HG02678 (cell line): ENCODE results near the gene SEMA5A.
A peak's percentile ranks its signal among the peaks of the same experiment; 100 is the strongest.

Experiments
- ATAC-seq: cut with Tn5 transposase; IDR thresholded peaks from one replicate; pipeline ENCODE4 v1.9.1; 2021; ENCODE audit warnings: mild to moderate bottlenecking, moderate library complexity; ENCODE audit not compliant: unreplicated experiment

SEMA5A gene

DNA sequence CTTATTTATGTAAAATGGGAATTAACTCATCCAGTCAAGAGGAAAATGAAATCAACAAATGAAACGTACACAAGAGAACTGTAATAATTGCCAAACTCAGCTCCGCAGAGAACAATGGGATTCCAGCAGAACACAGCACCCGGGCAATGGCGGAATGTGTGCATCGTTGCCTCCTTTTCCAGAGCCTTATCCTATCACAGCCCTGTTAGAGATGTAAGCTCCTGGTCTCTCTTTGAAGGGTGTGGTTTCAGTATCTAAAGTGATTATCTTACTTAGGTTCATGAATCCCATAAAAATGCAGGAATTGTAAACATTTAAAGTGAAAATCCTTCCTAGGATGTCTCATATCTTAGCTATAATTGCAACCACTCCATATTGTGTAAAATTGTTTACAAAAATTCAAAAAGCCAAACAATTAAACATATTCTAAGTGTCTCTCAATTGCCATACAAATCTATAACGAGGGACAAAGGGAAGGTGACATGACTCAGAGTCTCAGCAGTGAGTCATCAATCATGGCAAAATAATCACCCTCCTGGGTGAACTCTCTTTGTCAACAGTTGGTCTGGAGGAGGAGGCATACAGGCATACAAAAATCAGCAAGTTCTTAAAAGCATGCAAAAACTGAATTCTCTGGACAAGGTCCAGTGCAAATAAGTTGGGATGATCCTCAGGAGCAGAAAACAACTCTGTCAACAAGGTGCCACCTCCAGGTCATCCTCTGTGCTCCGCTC, 22.6 kb downstream of the SEMA5A start:
- ATAC-seq = no peak

DNA sequence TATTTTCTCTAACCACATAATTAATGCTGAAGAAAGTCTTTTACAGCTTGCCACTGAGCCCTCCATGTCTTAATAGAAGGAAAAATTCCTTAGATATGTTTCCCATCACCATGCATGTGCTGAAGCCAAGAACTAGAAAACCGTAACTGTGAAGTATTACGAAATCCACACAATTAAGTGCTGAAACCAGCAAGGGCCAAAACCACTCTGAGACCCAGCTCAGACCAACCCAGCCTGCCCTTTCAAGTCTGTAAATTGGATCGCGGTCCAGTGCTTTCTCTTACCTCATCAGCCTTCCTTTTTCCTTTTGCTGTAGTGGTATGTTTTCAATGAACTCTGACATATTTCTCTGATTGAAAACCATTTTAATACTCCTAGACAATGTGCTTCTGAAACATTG, 26.3 kb downstream of the SEMA5A start:
- ATAC-seq = no peak

DNA sequence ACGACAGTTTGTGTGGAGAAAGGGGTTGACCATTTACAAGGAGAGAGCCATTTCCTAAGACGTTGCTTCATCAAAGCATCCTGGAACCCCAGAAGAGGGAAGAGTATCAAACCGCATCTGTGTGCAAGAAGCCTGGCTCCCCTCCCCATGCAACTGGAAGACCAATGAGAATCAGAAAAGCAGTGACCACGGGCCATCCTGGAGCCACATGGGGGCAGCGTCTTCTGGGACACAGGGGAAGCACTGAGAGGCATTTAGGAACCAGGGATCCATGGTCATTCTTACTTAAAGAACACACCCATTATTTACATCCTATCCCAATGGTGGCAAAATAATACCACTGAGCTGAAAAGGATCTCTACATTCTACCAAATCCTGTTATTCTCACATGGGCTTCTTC, 29.3 kb downstream of the SEMA5A start:
- no peak for ATAC-seq

DNA sequence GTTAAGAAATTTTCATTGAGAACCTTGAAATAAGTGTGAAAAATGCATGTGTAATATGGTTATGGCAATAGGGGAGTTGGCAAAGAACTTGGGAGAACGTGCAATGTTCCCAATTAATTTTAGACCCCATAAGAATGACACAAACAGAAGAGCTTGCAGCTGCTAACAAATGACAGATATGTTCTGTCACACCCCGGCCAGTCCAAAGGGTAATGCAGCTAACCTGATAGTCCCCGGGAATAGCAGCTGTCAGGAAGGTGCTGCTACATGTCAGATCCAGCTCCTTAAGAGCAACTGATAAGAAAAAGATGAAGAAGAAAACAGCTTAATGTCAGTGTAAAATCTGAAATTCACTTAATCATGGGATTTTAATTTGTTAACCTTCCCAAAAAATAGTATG, 30.4 kb downstream of the SEMA5A start:
- ATAC-seq = no peak

DNA sequence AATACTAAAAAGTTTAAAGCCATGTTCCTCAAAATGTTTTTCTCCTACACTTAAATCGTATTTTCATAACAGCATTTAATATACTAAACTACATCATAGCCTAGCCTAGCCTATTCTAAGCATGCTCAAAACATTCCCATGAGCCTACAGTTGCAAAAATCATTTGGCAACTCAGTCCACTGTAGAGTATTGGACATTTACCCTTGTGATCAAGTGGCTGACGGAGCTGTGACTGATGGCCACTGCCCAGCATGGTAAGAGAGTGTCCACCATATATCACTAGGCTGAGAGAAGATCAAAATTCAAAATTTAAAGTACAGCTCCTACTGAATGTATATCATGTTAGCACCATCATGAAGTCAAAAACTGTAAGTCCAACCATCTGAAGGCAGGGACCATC, 30.9 kb downstream of the SEMA5A start:
- no peak for ATAC-seq

DNA sequence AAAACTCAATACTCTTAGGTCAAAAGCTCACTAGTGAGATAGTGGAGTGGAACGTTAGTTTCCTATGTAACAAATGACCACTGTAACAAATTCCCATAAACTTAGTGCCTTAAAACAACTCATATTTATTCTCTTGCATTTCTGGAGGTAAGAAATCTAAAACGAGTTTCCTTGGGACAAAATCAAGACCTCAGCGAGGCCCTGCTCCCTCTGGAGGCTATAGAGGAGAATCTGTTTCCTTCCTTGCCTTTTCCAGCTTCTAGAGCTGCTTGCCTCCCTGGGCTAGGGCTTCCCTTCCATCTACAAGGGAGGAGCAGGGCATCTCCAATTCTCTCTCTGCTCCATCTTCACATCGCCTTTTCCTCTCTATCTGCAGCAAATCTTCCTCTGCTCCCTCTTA, 32.0 kb downstream of the SEMA5A start:
- no peak for ATAC-seq

DNA sequence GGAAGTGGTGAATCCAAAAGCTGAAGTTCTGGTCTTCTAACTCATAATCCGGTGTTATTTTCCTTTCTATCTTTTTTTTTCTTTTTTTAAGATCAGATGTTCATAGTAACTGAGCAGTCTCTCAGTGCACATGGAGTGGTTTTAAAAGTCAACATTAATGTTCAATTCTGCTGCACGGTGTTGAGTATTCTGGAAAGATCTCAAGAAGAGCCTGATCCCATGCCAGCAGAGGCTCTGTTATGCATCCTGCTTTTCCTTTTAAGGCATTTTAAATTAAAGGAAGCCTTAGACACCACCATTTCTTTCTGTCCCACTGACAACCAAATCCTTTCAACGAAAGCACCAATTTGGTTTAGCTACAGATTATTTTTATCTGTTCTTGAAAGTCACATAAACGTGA, 33.4 kb downstream of the SEMA5A start:
- no peak for ATAC-seq

DNA sequence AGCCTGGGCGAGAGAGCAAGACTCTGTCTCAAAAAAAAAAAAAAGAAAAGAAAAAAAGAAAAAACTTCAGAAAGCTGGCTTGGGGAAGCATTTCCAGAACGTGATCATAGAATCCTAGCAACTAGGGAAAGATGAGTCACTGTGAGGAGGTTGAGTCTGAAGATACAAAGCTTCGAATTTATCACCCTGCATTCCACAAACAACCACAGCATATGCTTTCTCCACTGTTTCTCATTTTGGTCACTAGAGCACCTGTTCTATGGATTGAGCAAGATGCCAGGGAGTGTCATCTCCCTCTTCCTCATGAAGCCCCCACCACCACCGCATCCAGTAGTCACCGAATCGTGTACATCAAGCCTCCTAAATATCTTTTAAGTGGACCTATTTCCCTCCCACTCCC, 37.9 kb downstream of the SEMA5A start:
- ATAC-seq = no peak

DNA sequence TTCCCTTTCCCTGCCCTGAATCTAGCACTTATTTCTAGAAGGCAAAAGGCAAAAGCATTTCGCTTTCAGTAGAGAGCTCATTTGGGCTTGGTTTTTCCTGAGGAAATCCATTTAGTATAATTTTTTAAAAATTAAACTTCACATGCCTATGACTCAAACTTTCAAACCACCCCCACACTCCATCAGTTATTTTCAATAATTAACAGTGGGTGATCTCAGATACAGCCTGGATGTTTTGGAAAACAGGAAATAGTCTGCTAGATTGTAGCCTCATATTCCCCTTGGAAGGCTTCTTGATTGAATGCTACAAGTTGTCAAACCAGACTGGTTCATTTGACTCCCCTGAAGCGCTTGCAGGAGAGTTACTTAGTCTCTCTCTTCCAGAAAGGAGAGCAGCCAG, 40.6 kb downstream of the SEMA5A start:
- no peak for ATAC-seq

DNA sequence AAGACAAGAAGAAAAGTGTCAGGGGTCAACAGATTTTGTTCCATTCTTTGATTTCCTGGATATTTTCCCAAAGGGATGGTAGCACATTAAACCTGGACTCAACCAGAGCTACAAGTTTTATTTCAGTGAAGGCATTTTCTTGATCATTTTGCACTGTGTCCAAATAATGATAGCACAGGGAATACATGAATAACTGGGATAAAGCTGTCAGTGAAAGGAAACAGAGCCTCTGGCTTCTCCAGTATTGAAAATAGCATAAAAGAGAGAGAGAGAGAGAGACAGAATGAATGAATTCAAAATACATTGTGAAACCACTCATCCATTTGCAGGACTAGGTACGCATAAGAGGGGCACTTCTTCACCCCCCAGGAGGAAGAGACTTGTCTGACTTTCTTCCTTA, 43.0 kb downstream of the SEMA5A start:
- no peak for ATAC-seq

DNA sequence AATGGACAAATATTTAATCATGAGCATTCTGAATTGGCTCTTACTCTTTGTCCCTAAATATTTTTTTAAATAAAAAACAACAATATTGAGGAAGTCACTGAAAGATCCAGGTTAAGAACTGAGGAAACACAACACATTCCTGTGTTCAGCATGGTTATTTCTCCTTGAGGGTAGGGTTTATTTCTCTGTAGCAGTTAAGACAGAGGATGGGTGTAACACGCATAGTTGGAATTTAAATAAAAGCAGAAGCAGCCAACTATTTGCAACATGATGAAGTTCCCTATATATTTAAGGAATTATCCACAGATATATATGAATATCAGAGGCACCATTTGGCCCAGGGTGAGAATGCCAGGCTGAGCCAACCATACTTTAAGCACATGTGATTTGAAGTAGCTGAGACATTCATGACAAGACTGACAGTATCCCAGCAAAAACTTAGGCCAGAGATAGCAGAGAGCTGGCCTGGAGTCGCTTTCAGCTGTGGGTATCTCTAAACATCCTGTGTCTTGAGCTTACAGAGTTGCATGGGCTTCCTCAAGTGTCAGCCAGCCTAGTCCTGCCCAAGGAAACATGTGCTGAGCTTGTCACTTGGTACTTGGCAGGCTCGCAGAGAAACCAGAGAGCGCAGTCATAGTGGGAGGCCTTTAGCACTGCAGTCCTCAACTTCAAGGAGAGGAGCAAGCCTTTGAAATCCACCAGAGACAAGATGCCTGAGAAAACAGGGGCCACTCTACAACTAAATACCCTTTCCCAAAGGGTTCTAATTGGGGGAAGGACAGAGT, 43.6 kb downstream of the SEMA5A start:
- no peak for ATAC-seq

DNA sequence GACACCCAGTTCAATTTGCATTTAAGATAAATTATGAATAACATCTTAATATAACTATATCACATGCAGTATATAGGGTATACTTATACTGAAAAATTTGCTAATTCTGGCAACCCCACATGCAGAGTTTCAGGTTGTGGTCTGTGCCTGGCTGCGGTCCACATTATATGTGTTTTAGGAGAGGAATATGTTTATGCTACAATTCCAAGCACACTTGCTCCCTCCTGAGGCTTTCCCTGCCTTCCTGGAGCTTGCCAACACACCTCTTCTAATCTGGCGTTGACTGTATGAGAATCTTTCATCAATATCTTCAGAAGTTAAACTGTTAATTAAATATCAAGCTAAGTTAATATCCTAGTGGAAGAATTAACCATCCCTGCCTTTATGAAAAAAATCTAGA, 45.2 kb downstream of the SEMA5A start:
- ATAC-seq = no peak

DNA sequence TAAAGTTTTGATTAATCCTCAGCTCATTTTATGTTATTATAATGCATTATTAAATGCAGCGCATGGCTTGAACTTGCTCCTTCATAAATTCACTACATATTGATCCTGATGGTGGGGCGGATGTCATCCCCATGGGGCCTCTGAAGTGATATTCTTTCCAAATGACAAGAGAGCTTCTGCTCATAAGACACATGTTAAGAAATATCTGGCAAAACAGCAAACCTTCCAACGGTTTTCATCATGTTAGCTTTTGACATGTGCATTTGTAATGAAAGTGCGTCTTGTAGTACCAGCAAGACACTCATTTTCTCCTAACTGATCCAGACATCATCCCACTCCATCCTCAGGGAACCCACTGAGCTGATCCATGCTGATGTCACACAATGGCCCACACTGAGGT, 45.7 kb downstream of the SEMA5A start:
- no peak for ATAC-seq

DNA sequence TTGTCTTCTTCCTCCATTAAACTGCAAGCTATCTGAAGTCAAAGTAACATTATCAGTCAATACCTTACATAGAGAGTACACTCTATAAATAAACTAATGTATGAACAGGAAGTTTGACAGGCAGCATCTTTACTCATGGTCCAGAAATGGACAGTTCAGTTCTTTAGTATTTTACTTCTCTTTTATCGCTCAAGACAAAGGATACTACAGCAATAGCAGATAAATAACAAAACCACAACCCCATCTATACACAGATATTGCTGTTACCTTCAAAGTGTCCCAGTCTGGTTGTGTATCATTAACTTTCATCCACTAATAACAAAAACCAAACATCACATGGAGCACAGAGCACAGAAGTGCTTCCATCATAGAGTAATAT, 46.4 kb downstream of the SEMA5A start:
- ATAC-seq = peak; percentile 62

DNA sequence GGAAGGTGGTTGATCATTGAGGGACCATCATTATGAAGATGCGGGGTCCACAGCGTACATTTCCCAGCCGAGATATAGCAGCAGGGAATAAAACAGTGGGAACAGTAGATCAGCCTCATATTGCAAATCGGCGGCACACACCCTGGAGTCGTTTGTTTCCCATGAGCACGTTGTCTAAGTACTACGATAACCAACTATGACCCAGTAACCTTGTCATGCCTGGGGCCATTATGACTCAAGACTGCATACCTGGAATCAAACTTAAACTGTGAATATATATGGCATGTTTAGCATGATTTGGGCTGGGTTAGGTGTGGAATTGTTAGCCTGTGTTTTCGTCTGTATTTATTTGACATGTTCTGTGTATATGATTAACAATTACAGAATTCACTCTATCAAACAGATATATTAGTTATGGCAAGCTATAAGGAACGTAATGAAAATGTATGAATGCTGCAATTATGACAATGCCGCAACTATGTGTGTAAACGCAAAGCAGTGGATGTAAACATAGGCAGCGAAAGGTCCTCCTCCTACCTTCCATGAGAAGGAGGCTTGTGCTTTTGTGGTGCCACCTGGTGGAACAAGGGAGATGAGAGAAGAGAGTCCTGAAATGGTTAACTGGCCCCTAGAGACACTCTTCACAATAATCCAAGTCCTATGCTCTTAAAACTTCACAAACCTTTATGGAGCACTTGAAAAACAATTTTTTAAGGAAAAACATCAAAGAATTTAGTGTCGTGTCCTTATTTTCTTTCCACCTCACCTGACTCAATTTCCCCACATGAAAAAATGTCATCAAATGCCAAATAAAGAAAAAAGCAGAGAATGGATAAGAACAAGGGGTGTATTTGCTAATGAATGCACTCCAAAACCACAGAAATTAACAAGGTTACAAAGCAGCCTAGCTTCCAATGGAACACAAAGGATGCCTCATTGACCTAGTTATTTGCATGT, 47.1 kb downstream of the SEMA5A start:
- ATAC-seq = no peak

DNA sequence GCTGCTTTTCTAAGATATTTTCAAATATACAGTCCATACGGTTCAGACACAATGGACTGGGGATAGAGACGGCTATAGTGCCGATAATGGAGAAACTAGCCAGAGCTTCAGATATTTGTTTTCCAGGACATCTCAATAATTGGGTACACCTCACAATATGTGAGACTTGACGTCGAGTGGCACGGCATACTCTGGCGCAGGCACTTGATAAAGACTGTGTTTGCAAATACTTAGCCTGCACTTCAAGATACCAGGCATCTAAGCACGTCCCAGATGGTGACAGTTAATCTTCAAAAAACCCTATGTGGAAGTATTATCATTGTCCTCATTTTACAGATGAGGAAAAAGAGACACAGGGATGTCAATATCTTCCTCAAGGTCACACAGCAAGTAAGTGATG, 48.5 kb downstream of the SEMA5A start:
- no peak for ATAC-seq

DNA sequence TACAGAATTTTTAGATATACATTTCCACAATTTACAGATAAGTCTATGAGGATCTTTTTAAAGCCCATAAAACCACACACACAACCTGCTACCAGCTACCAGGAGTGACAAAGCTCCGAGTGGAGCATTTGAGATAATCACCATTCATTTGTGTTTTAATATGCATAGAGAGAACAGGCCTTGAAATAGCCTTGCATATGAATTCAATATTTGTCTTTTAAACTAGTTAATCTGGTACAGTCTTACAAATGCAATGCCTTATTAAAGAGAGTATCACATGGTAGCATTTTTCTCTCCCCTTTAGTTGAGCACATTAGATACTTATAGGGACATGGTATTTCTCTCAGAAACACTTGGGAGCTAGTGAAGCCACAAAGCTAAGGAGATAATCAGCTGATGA, 49.1 kb downstream of the SEMA5A start:
- ATAC-seq = no peak

DNA sequence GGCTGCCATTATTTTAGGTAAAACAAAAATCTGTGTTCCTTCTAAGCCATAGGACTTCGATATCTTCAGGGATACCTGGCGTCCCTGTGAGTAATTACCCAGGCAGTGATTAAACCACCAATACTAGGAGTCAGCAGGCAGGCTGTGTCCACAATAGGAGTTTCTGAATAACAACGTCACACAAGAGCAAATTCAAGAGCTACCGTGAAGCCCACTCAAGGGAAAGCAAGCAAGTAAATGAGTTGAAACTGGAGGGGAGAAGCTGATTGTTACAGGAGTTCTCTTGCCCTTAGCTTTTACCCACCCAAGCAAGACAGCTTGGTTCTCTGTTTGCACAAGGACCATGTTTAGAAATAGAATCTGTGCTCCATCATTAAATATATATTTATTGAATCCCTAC, 50.8 kb downstream of the SEMA5A start:
- ATAC-seq = no peak

DNA sequence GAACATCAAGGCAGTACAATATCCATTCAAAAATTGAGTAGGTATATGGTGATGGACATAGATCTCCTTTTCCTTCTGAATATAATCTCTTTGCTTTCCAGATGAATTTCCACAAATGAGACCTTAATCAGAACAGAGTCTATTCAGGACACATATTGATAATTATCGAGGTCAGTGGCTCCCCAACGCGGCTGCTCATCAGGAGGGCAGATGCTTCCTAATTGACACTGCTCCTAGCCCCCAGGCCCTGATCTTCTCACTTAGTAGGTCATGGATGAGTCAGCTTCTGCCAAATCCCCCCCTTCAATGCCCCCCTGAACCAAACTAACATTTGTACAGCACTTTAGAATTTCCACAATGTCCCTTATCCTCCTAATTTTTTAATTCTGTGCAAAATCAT, 51.6 kb downstream of the SEMA5A start:
- no peak for ATAC-seq

DNA sequence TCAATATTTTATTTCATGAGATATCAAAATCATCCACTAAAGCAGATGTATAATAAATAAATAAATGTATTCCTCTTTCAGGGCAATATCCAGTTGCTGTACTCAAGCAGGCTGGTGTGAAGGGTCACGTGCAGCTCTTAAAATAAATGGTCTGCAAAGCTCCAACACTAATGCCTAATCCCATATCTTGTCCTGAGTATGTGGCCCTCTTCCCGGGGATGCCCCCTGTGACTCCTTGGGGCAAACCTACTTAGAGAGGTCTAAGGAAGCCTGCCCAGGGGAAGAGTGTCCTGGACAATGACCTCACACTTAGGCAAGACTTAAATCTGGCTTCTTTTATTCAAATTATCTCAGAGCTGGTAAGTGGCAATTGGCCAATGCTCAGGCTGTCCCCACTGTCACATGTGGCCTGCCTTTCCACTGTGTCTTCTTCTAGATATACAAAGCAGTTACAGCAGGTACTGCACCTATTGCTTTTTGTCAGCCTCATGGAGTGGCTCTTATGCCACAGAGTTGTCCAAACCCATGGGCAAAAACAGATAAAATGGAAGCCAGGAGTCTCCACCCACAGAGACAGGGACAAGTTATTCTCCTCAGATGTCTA, 55.3 kb downstream of the SEMA5A start:
- ATAC-seq = no peak

DNA sequence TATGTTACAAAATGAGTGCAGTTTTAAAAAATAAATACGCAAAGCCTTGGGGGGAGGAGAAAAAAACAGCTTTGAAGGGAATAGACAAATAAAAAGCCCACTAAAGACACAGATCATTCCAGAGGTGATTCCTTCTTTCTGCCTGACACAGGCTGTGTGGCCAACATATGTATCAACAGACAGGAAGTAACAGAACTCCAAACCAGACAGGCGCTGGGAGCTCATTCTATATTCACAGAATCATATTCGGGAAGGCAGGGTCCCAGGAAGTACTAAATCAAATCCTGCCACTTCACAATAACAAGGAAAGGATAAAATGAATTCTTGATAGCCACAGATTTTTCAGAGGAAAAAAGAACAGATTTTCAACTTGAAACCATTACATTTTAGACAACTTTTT, 62.1 kb downstream of the SEMA5A start:
- ATAC-seq = no peak
